GM12872 (cell line): Measurements from ENCODE around the gene PEAK3.

ENCODE experiments used
- CTCF ChIP-seq: IDR thresholded peaks from 3 replicates; pipeline ENCODE4 v1.5.1; 2011; ENCODE audit warnings: low read depth, mild to moderate bottlenecking, low read length, moderate library complexity; ENCODE audit not compliant: insufficient read depth

The PEAK3 gene

GRCh38 chr19:2275588-2276428 is 6.2 kb downstream of the PEAK3 start:
- no peak for TF ChIP-seq CTCF

GRCh38 chr19:2274931-2275535 is 6.9 kb downstream of the PEAK3 start:
- peak; percentile 55; the same call in 2 of the 3 replicates for TF ChIP-seq CTCF

- TF ChIP-seq CTCF = no peak
Measured at GRCh38 chr19:2274185-2274711, 7.7 kb downstream of the PEAK3 start.

GRCh38 chr19:2273356-2274184 is 8.4 kb downstream of the PEAK3 start:
- peak; percentile 77 for TF ChIP-seq CTCF

- TF ChIP-seq CTCF = no peak
Measured at GRCh38 chr19:2271234-2272103, 10.5 kb downstream of the PEAK3 start.

GRCh38 chr19:2270423-2271233 is 11.3 kb downstream of the PEAK3 start:
- no peak for TF ChIP-seq CTCF
